OCI-LY1 (cell line): ENCODE measurements around the gene ZNF385D.

Experiments used
- CTCF ChIP-seq: fragments of 200-600 bp; sonication (generic), shearing (Covaris generic); IDR thresholded peaks from 2 replicates; pipeline ENCODE4 v1.5.1; 2017; ENCODE audit warnings: mild to moderate bottlenecking, antibody characterized with exemption, low read length, moderate library complexity, mixed read lengths
- EZH2 ChIP-seq: fragments of 200-600 bp; sonication (generic), shearing (Covaris generic); IDR thresholded peaks from 2 replicates; pipeline ENCODE4 v1.8.0; 2017; ENCODE audit warnings: borderline replicate concordance, mixed run types, mild to moderate bottlenecking, antibody characterized with exemption, low read length, moderate library complexity, mixed read lengths

DNA sequence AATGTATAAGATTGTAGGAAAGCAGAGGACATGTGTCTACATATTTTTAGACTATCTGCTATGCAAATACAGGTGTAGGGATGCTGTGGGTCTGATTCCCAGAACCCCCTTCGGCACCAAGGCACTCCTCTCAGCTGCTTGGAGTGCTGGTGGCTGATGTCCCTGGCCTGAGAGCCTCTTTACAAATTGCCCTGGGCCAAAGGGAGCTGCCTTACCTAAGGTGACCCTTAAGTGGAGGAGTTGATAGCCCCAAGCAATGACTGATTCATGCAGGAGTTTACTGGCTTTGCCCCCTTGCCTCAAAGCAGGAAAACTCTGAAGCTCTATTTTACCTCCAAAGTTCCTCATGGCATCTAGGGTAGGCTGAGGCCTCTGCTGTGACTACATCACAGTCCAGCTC lies 83.0 kb downstream of the ZNF385D start:
- TF ChIP-seq CTCF (no peak), EZH2 (no peak)
